Endothelial cell of umbilical vein (primary cell): ENCODE data around the gene C6orf58. TPM values are rescaled to one million over a fixed set of nuclear protein-coding genes. Genes with fewer than 3 reads are reported as not detected.
A peak's percentile ranks its signal among the peaks of the same experiment; 100 is the strongest.

Experiments used
- BruUV-seq: library from RNA; stranded (reverse); fragments of 400-500 nt; replicated peaks from 2 replicates; lab custom pipeline; 2021; lab: Mats Ljungman, UMichigan
- CTCF ChIA-PET: fragments of 300-600, 350-600 bp; sonication (Branson Sonifier 250); formaldehyde crosslinking; loops from one replicate; lab custom pipeline; 2021; ENCODE audit warnings: antibody characterized with exemption, inconsistent platforms; lab: Charles Lee
- POLR2A ChIA-PET: fragments of 300-600, 350-600 bp; sonication (Branson Sonifier 250); formaldehyde crosslinking; loops from one replicate; lab custom pipeline; 2021; ENCODE audit warnings: antibody characterized with exemption, inconsistent platforms; lab: Charles Lee
- DNase-seq: peaks from one replicate; pipeline ENCODE4 v3.0.0-alpha.2; 2011; ENCODE audit warnings: low read depth, low spot score
- FAIRE-seq: peaks from 2 replicates; lab custom pipeline; 2011; peaks lifted over from hg19 to GRCh38; lab: Jason Lieb, UNC
- H2AFZ ChIP-seq: 2 replicates; pipeline ENCODE4 v1.6.0; 2012; ENCODE audit warnings: low read depth, low read length, control low read depth, inconsistent platforms
- H3K27ac ChIP-seq: 2 replicates; pipeline ENCODE4 v1.5.1; 2011; ENCODE audit warnings: low read depth, mild to moderate bottlenecking, control low read depth, low read length, moderate library complexity; ENCODE audit not compliant: insufficient read depth
- H3K27me3 ChIP-seq, 2 experiments: 2 replicates each; pipeline versions ENCODE4 v1.6.0 to v1.6.1; 2011; ENCODE audit warnings: low read length in 2 of 2, mixed read lengths in 1 of 2; ENCODE audit not compliant: control insufficient read depth in 2 of 2, insufficient read depth in 2 of 2
- H3K36me3 ChIP-seq, 2 experiments: 2 replicates in 1 of 2; 3 replicates in 1 of 2; pipeline ENCODE4 v1.5.1; 2011; ENCODE audit warnings: low read length in 2 of 2, mild to moderate bottlenecking in 1 of 2, moderate library complexity in 1 of 2; ENCODE audit not compliant: control insufficient read depth in 2 of 2, insufficient read depth in 2 of 2; ENCODE audit errors: extremely low read depth in 1 of 2
- H3K4me1 ChIP-seq: 3 replicates; pipeline ENCODE4 v1.5.1; 2011; ENCODE audit warnings: mild to moderate bottlenecking, low read length; ENCODE audit not compliant: control insufficient read depth, insufficient read depth; ENCODE audit errors: extremely low read depth
- H3K4me2 ChIP-seq: 2 replicates; pipeline ENCODE4 v1.6.1; 2011; ENCODE audit warnings: low read length, control low read depth, mixed read lengths; ENCODE audit not compliant: insufficient read depth
- H3K4me3 ChIP-seq, 3 experiments: fragments of 200-600 bp in 1 of 3; sonication (generic), shearing (Covaris generic) in 1 of 3; replicated peaks in 1 of 3; 2 replicates each; pipeline ENCODE4 v1.5.1; 2011 to 2016; ENCODE audit warnings: control low read depth in 3 of 3, low read length in 3 of 3, mild to moderate bottlenecking in 2 of 3, inconsistent platforms in 1 of 3, low read depth in 1 of 3, moderate library complexity in 1 of 3; ENCODE audit not compliant: insufficient read depth in 1 of 3
- H3K79me2 ChIP-seq: 2 replicates; pipeline ENCODE4 v1.6.0; 2012; ENCODE audit warnings: low read length, inconsistent platforms; ENCODE audit not compliant: control insufficient read depth, insufficient read depth
- H3K9ac ChIP-seq: replicated peaks from 2 replicates; pipeline ENCODE3; 2011; ENCODE audit warnings: low read length, control low read depth; ENCODE audit not compliant: insufficient read depth; ENCODE audit errors: extremely low read depth
- H3K9me1 ChIP-seq: replicated peaks from 3 replicates; pipeline ENCODE4 v1.6.0; 2011; ENCODE audit warnings: mild to moderate bottlenecking, low read length; ENCODE audit not compliant: control insufficient read depth, insufficient read depth; ENCODE audit errors: extremely low read depth
- H3K9me3 ChIP-seq: replicated peaks from 2 replicates; pipeline ENCODE4 v1.5.1; 2012; ENCODE audit warnings: low read length, inconsistent platforms; ENCODE audit not compliant: control insufficient read depth, insufficient read depth
- H4K20me1 ChIP-seq: replicated peaks from 2 replicates; pipeline ENCODE3; 2011; ENCODE audit warnings: mild to moderate bottlenecking, low read length; ENCODE audit not compliant: control insufficient read depth, insufficient read depth; ENCODE audit errors: extremely low read depth
- CTCF ChIP-seq, 2 donors: IDR thresholded peaks; 1 replicate in 1 of 2; 2 replicates in 1 of 2; pipeline ENCODE4 v1.5.1; 2011; ENCODE audit warnings: low read length in 2 of 2, mild to moderate bottlenecking in 2 of 2, moderate library complexity in 2 of 2, control low read depth in 1 of 2, inconsistent platforms in 1 of 2, low read depth in 1 of 2; ENCODE audit not compliant: insufficient read depth in 1 of 2; ENCODE audit errors: extremely low read depth in 1 of 2
- EZH2 ChIP-seq: IDR thresholded peaks from 2 replicates; pipeline ENCODE4 v1.6.1; 2012; ENCODE audit warnings: borderline replicate concordance, low read depth, mild to moderate bottlenecking, moderate library complexity, low read length, inconsistent platforms; ENCODE audit not compliant: severe bottlenecking
- FOS ChIP-seq: IDR thresholded peaks from 2 replicates; pipeline ENCODE4 v1.6.1; 2011; ENCODE audit warnings: mild to moderate bottlenecking, low read length, moderate library complexity, borderline replicate concordance; ENCODE audit not compliant: insufficient read depth
- GATA2 ChIP-seq: IDR thresholded peaks from 2 replicates; pipeline ENCODE4 v1.7.0; 2011; ENCODE audit warnings: low read depth, mild to moderate bottlenecking, moderate library complexity, mixed read lengths, low read length; ENCODE audit not compliant: insufficient read length, insufficient read depth
- JUN ChIP-seq: IDR thresholded peaks from 2 replicates; pipeline ENCODE4 v1.6.1; 2011; ENCODE audit warnings: borderline replicate concordance, low read depth; ENCODE audit not compliant: insufficient read length, insufficient read depth
- MYC ChIP-seq: IDR thresholded peaks from one replicate; pipeline ENCODE4 v1.6.1; 2011; ENCODE audit warnings: mild to moderate bottlenecking, low read depth, low read length
- POLR2A ChIP-seq: IDR thresholded peaks from 2 replicates; pipeline ENCODE4 v1.6.1; 2012; ENCODE audit warnings: low read depth, mild to moderate bottlenecking, control low read depth, low read length
- POLR2AphosphoS5 ChIP-seq: IDR thresholded peaks from 2 replicates; pipeline ENCODE4 v1.6.1; 2012; ENCODE audit warnings: low read depth, mild to moderate bottlenecking, control low read depth, low read length, moderate library complexity; ENCODE audit not compliant: insufficient read depth
- dilution Hi-C: fragments of 300-500 bp; cut with MboI; formaldehyde crosslinking; loops from one replicate; pipeline ENCODE4 v1.15.0; 2019; ENCODE audit warnings: low sequenced_read_pairs; ENCODE audit not compliant: extremely low pct_ligation_motif_present
- intact Hi-C: fragments of 100-400 bp; cut with micrococcal nuclease; formaldehyde crosslinking; loops from one replicate; pipeline ENCODE4 v1.10.0; 2022
- polyA plus RNA-seq, 4 experiments: library from polyadenylated mRNA; depleted of rRNA in 3 of 4; stranded (reverse) in 3 of 4; unstranded in 1 of 4; fragments of >200 nt; gene quantifications; 2 replicates each; pipeline versions ENCODE4 v1.2.1 to v1.2.3, GENCODE V29; 2011 to 2012; ENCODE audit warnings: missing spikeins in 1 of 4
- total RNA-seq: library from RNA; stranded (reverse); gene quantifications from 2 replicates; pipeline ENCODE4 v1.2.3, GENCODE V29; 2021
- TF ChIP-seq, protein P1 (sequence below): IDR thresholded peaks from 2 replicates; pipeline ENCODE4 v1.6.1; 2011; ENCODE audit not compliant: insufficient read depth, insufficient read length

C6orf58 gene
- total and polyA plus RNA-seq, 2 donors (not counting 3 experiments of a cell fraction or from before 2014, with no cell fraction given), result not detected

DNA sequence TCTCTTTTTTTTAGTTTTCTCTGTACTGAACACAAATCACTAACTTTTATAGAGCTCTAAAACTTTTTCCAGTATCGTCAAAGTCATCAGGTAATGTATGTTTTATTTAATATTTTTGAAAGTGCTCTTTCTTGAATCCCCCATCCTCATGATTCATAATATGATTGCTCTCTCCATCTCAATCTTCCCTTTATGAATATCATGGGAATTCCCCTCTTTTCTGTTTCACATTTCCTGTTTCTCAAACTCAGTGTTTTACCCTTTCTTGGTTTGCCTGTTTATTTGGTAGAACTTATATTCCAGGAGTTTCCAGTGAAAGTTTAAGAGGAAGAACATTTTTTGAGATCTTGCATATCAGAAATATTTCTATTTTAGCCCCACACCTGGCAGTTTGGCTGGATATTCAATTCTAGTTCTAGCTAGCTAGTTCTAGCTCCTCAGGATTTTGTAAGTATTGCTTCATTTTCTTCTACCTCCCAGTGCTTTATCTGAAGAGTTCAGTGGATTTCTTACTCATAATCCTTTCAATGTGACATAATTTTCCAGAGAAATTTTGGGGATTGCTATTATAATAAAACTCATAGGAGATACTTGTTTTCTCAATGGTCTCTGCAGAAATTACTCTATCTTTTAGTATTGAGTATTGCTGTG lies 6.1 kb upstream of the C6orf58 start:
- H4K20me1 ChIP-seq, result no peaks in the 10 kb centered on the region
- H3K36me3 ChIP-seq, result no peaks in the 10 kb centered on the region
- no peaks in the 10 kb centered on the region for H3K9me1 ChIP-seq
- no peak overlapping the region for H3K27ac ChIP-seq
- no peaks in the 10 kb centered on the region for H3K79me2 ChIP-seq
- CTCF ChIA-PET, result no interaction called here
- dilution Hi-C loops (no loop called here), intact Hi-C loops (no loop called here)
- POLR2A ChIA-PET, result no interaction called here
- H2AFZ ChIP-seq, result no peak overlapping the region
- no peaks in the 10 kb centered on the region for H3K9me3 ChIP-seq
- no peaks in the 10 kb centered on the region for H3K27me3 ChIP-seq
- DNase-seq, result peak; percentile 15
- BruUV-seq, result no TSS peak
- no peak overlapping the region for H3K9ac ChIP-seq
- no peak overlapping the region for H3K4me2 ChIP-seq
- peak; percentile 26 for FAIRE-seq
- H3K4me3 ChIP-seq, result no peak overlapping the region
- no peaks in the 10 kb centered on the region for H3K4me1 ChIP-seq
- no peak for TF ChIP-seq MYC
- TF ChIP-seq POLR2AphosphoS5, result no peak
- TF ChIP-seq CTCF (IDR thresholded peaks at IDR 0.05; ENCODE audit: extremely low read depth in 1 of 2, insufficient read depth in 1 of 2, low read depth in 1 of 2, low read length in 2 of 2), result no peak
- no peak for TF ChIP-seq EZH2
- no peak for TF ChIP-seq JUN
- no peak for TF ChIP-seq FOS
- no peak for TF ChIP-seq GATA2
- no peak for TF ChIP-seq POLR2A
- TF ChIP-seq, protein P1, sequence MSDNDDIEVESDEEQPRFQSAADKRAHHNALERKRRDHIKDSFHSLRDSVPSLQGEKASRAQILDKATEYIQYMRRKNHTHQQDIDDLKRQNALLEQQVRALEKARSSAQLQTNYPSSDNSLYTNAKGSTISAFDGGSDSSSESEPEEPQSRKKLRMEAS, result no peak
